Inflammatory macrophage (primary cell): Measurements from ENCODE around the gene SPARC.
A peak's percentile ranks its signal among the peaks of the same experiment; 100 is the strongest.
"Not testable (repeated sequence)": the region's sequence is repeated elsewhere in the genome, so short reads cannot be mapped to it uniquely, and the experiment has no call there.

ENCODE experiments used
- DNase-seq, 2 donors: peaks; one replicate each; pipeline ENCODE4 v3.0.0-alpha.2; 2020 to 2022

SPARC gene

GRCh38 chr5:151700296-151700695, 13.6 kb upstream of the SPARC start:
- DNase-seq: no peak

GRCh38 chr5:151699071-151699901, 12.6 kb upstream of the SPARC start:
- DNase-seq: no peak

GRCh38 chr5:151698081-151698480, 11.4 kb upstream of the SPARC start:
- not testable (repeated sequence) for DNase-seq

- no peak for DNase-seq
Observed at GRCh38 chr5:151697452-151697851, 10.7 kb upstream of the SPARC start.

- DNase-seq: no peak
Observed at GRCh38 chr5:151696470-151697061, 9.9 kb upstream of the SPARC start.

GRCh38 chr5:151695464-151695863, 8.7 kb upstream of the SPARC start:
- DNase-seq: no peak

- no peak for DNase-seq
Observed at GRCh38 chr5:151694035-151694485, 7.3 kb upstream of the SPARC start.

GRCh38 chr5:151692312-151692711, 5.6 kb upstream of the SPARC start:
- DNase-seq: no peak

GRCh38 chr5:151691706-151692105, 5.0 kb upstream of the SPARC start:
- no peak for DNase-seq

- DNase-seq: not testable (repeated sequence)
Observed at GRCh38 chr5:151689591-151689990, 2.9 kb upstream of the SPARC start.

- peak; percentile 51 to 56 for DNase-seq
Observed at GRCh38 chr5:151688436-151688835, 1.7 kb upstream of the SPARC start.

- DNase-seq: no peak
Observed at GRCh38 chr5:151685749-151686673, 704 bp downstream of the SPARC start.

GRCh38 chr5:151684690-151685361, 1.9 kb downstream of the SPARC start:
- peak; percentile 45 to 57 for DNase-seq

- peak; percentile 76 to 79 for DNase-seq
Observed at GRCh38 chr5:151683986-151684588, 2.6 kb downstream of the SPARC start.

- DNase-seq: no peak
Observed at GRCh38 chr5:151683444-151683843, 3.3 kb downstream of the SPARC start.

GRCh38 chr5:151682751-151683331, 3.9 kb downstream of the SPARC start:
- DNase-seq: peak; percentile 47 to 71

GRCh38 chr5:151682240-151682639, 4.5 kb downstream of the SPARC start:
- no peak for DNase-seq

- no peak for DNase-seq
Observed at GRCh38 chr5:151680944-151681427, 5.7 kb downstream of the SPARC start.

- not testable (repeated sequence) for DNase-seq
Observed at GRCh38 chr5:151680156-151680505, 6.6 kb downstream of the SPARC start.

- no peak for DNase-seq
Observed at GRCh38 chr5:151679421-151680155, 7.1 kb downstream of the SPARC start.

- no peak for DNase-seq
Observed at GRCh38 chr5:151678713-151679112, 8.0 kb downstream of the SPARC start.
